GM10266 (cell line): ENCODE data around the gene TLR4.

Experiments
- DNase-seq: peaks from one replicate; pipeline ENCODE4 v3.0.0; 2012; ENCODE audit errors: extremely low spot score
- TF ChIP-seq, protein P1 (sequence below): IDR thresholded peaks from 2 replicates; pipeline ENCODE4 v1.5.1; 2012; ENCODE audit warnings: mild to moderate bottlenecking, low read depth; ENCODE audit not compliant: control insufficient read depth, insufficient read depth; ENCODE audit errors: missing control alignments

TLR4 gene

DNA sequence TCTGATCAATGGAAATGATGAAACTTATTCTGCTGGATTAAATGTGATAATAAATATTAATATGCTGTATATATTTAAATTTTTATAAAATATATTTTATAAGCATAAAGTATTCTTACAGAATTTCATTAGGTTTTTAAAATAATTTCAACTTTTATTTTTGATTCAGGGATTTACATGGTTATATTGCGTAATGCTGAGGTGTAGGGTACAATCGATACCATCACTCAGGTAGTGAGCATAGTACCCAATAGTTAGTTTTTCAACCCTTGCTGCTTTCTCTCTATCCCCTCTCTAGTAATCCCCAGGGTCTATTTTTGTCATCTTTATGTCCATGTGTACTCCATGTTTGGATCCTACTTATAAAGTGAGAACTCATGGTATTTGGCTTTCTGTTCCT is 5.7 kb downstream of the TLR4 start:
- DNase-seq, result no peak
- TF ChIP-seq, protein P1, sequence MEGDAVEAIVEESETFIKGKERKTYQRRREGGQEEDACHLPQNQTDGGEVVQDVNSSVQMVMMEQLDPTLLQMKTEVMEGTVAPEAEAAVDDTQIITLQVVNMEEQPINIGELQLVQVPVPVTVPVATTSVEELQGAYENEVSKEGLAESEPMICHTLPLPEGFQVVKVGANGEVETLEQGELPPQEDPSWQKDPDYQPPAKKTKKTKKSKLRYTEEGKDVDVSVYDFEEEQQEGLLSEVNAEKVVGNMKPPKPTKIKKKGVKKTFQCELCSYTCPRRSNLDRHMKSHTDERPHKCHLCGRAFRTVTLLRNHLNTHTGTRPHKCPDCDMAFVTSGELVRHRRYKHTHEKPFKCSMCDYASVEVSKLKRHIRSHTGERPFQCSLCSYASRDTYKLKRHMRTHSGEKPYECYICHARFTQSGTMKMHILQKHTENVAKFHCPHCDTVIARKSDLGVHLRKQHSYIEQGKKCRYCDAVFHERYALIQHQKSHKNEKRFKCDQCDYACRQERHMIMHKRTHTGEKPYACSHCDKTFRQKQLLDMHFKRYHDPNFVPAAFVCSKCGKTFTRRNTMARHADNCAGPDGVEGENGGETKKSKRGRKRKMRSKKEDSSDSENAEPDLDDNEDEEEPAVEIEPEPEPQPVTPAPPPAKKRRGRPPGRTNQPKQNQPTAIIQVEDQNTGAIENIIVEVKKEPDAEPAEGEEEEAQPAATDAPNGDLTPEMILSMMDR, result no peak

DNA sequence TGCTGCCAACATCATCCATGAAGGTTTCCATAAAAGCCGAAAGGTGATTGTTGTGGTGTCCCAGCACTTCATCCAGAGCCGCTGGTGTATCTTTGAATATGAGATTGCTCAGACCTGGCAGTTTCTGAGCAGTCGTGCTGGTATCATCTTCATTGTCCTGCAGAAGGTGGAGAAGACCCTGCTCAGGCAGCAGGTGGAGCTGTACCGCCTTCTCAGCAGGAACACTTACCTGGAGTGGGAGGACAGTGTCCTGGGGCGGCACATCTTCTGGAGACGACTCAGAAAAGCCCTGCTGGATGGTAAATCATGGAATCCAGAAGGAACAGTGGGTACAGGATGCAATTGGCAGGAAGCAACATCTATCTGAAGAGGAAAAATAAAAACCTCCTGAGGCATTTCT is 10.1 kb downstream of the TLR4 start:
- no peak for DNase-seq
- TF ChIP-seq, protein P1, result no peak

DNA sequence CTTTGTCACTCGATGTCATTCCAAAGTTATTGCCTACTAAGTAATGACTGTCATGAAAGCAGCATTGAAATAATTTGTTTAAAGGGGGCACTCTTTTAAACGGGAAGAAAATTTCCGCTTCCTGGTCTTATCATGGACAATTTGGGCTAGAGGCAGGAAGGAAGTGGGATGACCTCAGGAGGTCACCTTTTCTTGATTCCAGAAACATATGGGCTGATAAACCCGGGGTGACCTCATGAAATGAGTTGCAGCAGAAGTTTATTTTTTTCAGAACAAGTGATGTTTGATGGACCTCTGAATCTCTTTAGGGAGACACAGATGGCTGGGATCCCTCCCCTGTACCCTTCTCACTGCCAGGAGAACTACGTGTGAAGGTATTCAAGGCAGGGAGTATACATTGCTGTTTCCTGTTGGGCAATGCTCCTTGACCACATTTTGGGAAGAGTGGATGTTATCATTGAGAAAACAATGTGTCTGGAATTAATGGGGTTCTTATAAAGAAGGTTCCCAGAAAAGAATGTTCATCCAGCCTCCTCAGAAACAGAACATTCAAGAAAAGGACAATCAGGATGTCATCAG is 11.3 kb downstream of the TLR4 start:
- no peak for DNase-seq

DNA sequence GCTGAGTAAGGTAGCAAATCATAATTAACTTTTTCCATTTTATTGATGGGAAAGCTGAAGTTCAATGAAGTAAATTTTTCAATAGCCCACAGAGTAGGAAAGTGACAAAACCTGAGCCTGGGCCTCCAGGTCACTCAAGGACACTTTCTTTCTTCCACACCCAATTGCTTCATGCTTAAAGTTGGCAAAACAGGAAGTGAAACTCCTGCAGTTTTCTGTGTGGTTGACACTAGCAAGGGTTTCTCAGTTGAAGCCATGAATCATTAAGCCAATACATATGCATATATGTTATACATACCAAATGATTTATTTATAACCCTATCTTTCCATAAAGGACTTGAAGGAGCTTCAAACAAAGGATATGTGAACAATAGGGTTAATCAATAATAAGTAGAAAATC is 13.9 kb downstream of the TLR4 start:
- DNase-seq, result no peak

More for the DNA sequence above, 11.3 kb downstream of the TLR4 start:
- TF ChIP-seq, protein P1, result no peak

DNA sequence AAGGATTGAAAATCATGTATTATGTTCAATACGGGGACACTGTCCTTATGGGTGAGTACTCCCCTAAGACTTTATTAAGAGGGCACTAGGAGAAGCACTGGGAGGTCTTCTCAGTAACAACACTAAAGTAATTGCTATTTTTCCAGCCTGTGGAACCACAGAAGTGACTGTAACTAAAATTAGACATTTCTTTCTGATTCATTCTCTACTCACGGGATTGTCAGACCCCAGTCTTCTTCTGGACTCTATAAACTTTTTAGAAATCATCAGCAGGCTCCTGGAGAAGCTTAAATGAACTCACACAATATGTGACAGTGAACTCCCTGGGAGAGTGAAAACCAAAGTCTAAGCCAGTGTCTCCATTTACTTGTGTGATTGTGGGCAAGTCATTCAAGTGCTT is 14.5 kb downstream of the TLR4 start:
- DNase-seq, result no peak
- TF ChIP-seq, protein P1, result no peak

More for the DNA sequence above, 13.9 kb downstream of the TLR4 start:
- TF ChIP-seq, protein P1, result no peak

DNA sequence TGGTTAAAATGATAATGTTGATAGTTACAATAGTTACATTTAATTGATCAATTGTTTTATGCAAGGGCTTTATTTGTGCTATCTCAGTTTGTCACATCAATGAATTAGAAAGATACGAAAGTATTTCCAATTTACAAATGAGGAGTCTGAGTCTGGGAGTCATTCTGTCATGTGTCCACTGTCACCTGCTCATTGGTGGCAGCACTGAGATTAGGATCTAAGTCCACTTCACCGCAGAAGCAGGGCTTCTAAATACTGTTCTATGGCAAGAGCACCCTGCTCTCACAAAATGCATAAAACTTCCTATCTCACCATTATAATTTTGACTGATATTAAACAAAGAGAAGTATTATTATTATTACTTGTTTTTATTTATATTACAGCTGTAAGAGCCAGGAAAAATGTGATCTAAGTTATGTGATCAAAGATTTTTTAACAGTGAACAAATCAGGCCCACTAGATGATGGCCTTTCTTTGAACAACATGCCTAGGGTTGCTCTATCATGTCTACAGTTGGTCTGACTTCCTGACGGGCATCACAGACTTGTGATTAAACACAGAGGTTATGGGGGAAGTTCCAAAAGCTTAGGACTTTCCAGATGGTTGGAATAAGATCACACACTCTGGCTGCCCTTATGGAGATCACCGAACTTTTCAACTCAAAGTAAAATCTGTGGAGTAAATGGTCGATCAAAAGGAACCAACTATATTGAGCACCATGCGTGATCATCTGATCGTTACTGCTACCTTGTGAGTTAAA is 15.1 kb downstream of the TLR4 start:
- no peak for DNase-seq
- TF ChIP-seq, protein P1, result no peak

DNA sequence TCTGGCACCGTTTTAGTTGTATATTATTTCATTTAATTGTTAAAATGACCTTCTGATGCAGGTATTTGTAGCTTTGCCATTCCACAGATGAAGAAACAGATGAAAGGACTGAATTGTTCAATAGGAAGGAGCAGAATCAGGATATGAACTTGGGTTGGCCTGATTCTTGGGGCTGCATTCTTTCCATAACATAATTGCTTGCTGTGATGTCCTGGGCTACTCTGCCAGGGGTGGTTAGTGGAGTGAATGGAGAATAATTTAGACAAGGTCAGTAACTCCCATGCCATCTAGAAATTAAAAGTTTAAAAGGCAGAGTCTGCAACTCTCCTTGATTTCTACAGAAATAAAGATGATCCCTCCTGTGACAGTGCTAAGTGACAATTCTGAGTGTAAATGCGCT is 15.9 kb downstream of the TLR4 start:
- TF ChIP-seq, protein P1, result no peak
- DNase-seq, result no peak
